CD8-positive, alpha-beta memory T cell (primary cell): Measurements from ENCODE around the gene FARP2. TPM values are rescaled to one million over a fixed set of nuclear protein-coding genes. Genes with fewer than 3 reads are reported as not detected.
"Not testable (repeated sequence)": the region's sequence is repeated elsewhere in the genome, so short reads cannot be mapped to it uniquely, and the experiment has no call there.

Source experiments
- CTCF ChIA-PET: fragments of 350-600 bp; sonication (Branson Sonifier 250); formaldehyde crosslinking; loops from one replicate; lab custom pipeline; 2021; ENCODE audit warnings: antibody characterized with exemption; lab: Charles Lee
- POLR2A ChIA-PET: fragments of 350-600 bp; sonication (Branson Sonifier 250); formaldehyde crosslinking; loops from one replicate; lab custom pipeline; 2021; ENCODE audit warnings: antibody characterized with exemption; lab: Charles Lee
- DNase-seq, 5 donors: peaks; one replicate each; pipeline versions ENCODE4 v3.0.0 to v3.0.0-alpha.2; 2020 to 2022; ENCODE audit warnings: mixed read lengths in 1 of 5
- H3K27ac ChIP-seq: one replicate; pipeline ENCODE4 v1.7.0; 2013; ENCODE audit warnings: low read depth, mild to moderate bottlenecking, low read length, moderate library complexity
- H3K27me3 ChIP-seq: 2 replicates; pipeline ENCODE4 v1.7.0; 2013; ENCODE audit warnings: low read length, mild to moderate bottlenecking; ENCODE audit not compliant: insufficient read depth, poor library complexity, severe bottlenecking
- H3K36me3 ChIP-seq: 2 replicates; pipeline ENCODE4 v1.7.0; 2013; ENCODE audit warnings: mild to moderate bottlenecking, low read length, moderate library complexity; ENCODE audit not compliant: insufficient read depth
- H3K4me1 ChIP-seq: 2 replicates; pipeline ENCODE4 v1.7.0; 2013; ENCODE audit warnings: mild to moderate bottlenecking, low read length, moderate library complexity; ENCODE audit not compliant: insufficient read depth
- H3K4me3 ChIP-seq: 2 replicates; pipeline ENCODE4 v1.7.0; 2013; ENCODE audit warnings: mild to moderate bottlenecking, low read length
- H3K9me3 ChIP-seq: 2 replicates; pipeline ENCODE4 v1.7.0; 2013; ENCODE audit warnings: mild to moderate bottlenecking, low read length
- H3K27ac Mint-ChIP-seq, 8 donors: one replicate each; pipeline ENCODE4 v1.8.0; 2020 to 2021; ENCODE audit warnings: mixed read lengths in 8 of 8, mild to moderate bottlenecking in 6 of 8, inconsistent platforms in 3 of 8, moderate library complexity in 3 of 8
- H3K27me3 Mint-ChIP-seq, 2 donors: one replicate each; pipeline ENCODE4 v1.8.0; 2020 to 2021; ENCODE audit warnings: mixed read lengths in 2 of 2, mild to moderate bottlenecking in 1 of 2, moderate library complexity in 1 of 2
- H3K36me3 Mint-ChIP-seq, 3 donors: one replicate each; pipeline ENCODE4 v1.8.0; 2020 to 2021; ENCODE audit warnings: mixed read lengths in 3 of 3, inconsistent platforms in 1 of 3, mild to moderate bottlenecking in 1 of 3
- H3K4me1 Mint-ChIP-seq, 3 donors: one replicate each; pipeline ENCODE4 v1.8.0; 2020 to 2021; ENCODE audit warnings: mixed read lengths in 3 of 3, inconsistent platforms in 1 of 3, mild to moderate bottlenecking in 1 of 3
- H3K4me3 Mint-ChIP-seq, 7 donors: one replicate each; pipeline ENCODE4 v1.8.0; 2020 to 2021; ENCODE audit warnings: mixed read lengths in 7 of 7, mild to moderate bottlenecking in 6 of 7, moderate library complexity in 4 of 7, inconsistent platforms in 2 of 7
- H3K9me3 Mint-ChIP-seq, 5 donors: one replicate each; pipeline ENCODE4 v1.8.0; 2020 to 2022; ENCODE audit warnings: mixed read lengths in 5 of 5, mild to moderate bottlenecking in 3 of 5, moderate library complexity in 2 of 5, inconsistent platforms in 1 of 5
- polyA plus RNA-seq: library from polyadenylated mRNA; unstranded; fragments of 300-500 nt; fragmentation: Illumina TruSeq; gene quantifications from one replicate; pipeline ENCODE4 v1.2.3, GENCODE V29; 2021
- total RNA-seq, 2 experiments: library from RNA; stranded (reverse); gene quantifications; one replicate each; pipeline ENCODE4 v1.2.3, GENCODE V29; 2021

The FARP2 gene
- total and polyA plus RNA-seq, 3 experiments from 2014 or later: 10.4 to 36.0 (median 32.8) TPM

- H3K9me3 Mint-ChIP-seq, H3K4me3 ChIP-seq, H3K4me1 ChIP-seq, DNase-seq, H3K4me3 Mint-ChIP-seq, H3K4me1 Mint-ChIP-seq, H3K27me3 ChIP-seq, H3K27ac Mint-ChIP-seq, CTCF ChIA-PET, H3K27ac ChIP-seq, H3K27me3 Mint-ChIP-seq, H3K9me3 ChIP-seq, H3K36me3 ChIP-seq: not testable (repeated sequence)
- peaks cover 0 to 28% (median 4%) of the 10 kb centered on the region in 3 donors for H3K36me3 Mint-ChIP-seq
- POLR2A ChIA-PET: interaction anchor here (0.7 kb wide), 1 partner anchor 169 kb away, joined by 4 read pairs; no protein-coding TSS in a partner anchor
Observed at GRCh38 chr2:241373906-241374305, 17.8 kb downstream of the FARP2 start.

DNA sequence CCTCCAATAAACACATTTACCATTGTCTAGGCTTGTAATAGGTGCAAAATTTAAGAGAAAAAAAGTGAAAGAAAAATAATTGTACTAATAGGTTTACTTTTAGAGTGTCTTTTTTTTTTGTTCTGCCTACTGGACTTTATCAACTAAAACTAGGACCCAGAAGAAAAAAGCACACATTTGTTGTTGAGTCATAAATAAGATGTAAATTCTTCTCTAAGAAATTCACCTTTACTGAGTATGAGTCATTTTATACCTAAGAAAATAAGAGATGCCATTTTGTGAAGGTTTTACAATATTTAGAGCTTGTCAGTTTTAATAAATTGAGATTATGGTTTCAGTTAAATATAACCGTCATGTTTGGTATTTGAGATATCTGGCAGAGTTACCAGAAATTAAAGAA lies 19.2 kb downstream of the FARP2 start:
- ChIA-PET CTCF (no interaction called here), POLR2A (no interaction called here)
- no peaks in the 10 kb centered on the region for H3K27me3 Mint-ChIP-seq

DNA sequence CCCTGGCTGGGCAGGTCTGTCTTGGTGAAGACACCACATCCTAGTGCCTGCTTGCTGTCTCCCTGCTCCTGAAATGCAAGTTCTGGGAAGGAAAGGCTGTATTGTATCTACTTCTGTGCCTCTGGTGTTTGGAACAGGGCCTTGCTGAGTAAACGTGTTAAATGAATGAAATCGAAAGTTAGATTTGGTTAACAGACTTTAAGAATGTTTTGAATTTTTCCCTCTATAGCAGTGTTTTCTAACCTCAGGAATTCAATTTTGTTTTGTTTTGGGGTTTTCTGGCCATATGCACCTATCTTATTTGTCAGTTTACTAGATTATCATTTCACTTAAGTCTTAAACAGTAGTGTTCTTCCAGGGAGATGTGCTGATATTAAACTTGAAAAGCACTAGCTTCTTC lies 20.7 kb downstream of the FARP2 start:
- peaks cover 5% of the 10 kb centered on the region for H3K36me3 ChIP-seq
- no peaks in the 10 kb centered on the region for H3K9me3 Mint-ChIP-seq
- peaks cover 0 to 31% (median 4%) of the 10 kb centered on the region in 3 donors for H3K36me3 Mint-ChIP-seq
- H3K9me3 ChIP-seq: no peaks in the 10 kb centered on the region
- no peak overlapping the region for H3K4me3 Mint-ChIP-seq
- H3K27ac Mint-ChIP-seq: no peak overlapping the region
- DNase-seq: no peak
- no peaks in the 10 kb centered on the region for H3K27me3 ChIP-seq
- no peak overlapping the region for H3K27ac ChIP-seq
- CTCF ChIA-PET: no interaction called here
- H3K4me1 Mint-ChIP-seq: peaks cover 0 to 2% (median 0%) of the 10 kb centered on the region in 3 donors
- no peaks in the 10 kb centered on the region for H3K4me1 ChIP-seq
- no peaks in the 10 kb centered on the region for H3K27me3 Mint-ChIP-seq
- H3K4me3 ChIP-seq: no peak overlapping the region
- POLR2A ChIA-PET: no interaction called here

More for the DNA sequence above, 19.2 kb downstream of the FARP2 start:
- no peak for DNase-seq
- Mint-ChIP-seq H3K36me3 (peaks cover 0 to 31% (median 4%) of the 10 kb centered on the region in 3 donors), H3K9me3 (no peaks in the 10 kb centered on the region), H3K27ac (no peak overlapping the region), H3K4me1 (peaks cover 0 to 2% (median 0%) of the 10 kb centered on the region in 3 donors), H3K4me3 (no peak overlapping the region)
- no peaks in the 10 kb centered on the region for H3K27me3 ChIP-seq
- no peaks in the 10 kb centered on the region for H3K9me3 ChIP-seq
- no peak overlapping the region for H3K4me3 ChIP-seq
- H3K36me3 ChIP-seq: peaks cover 5% of the 10 kb centered on the region
- no peaks in the 10 kb centered on the region for H3K4me1 ChIP-seq
- no peak overlapping the region for H3K27ac ChIP-seq

GRCh38 chr2:241378816-241379215 lies 22.7 kb downstream of the FARP2 start:
- Mint-ChIP-seq H3K4me1 (peaks cover 0 to 6% (median 4%) of the 10 kb centered on the region in 3 donors), H3K27me3 (no peaks in the 10 kb centered on the region), H3K27ac (no peak overlapping the region), H3K4me3 (no peak overlapping the region), H3K9me3 (no peaks in the 10 kb centered on the region), H3K36me3 (peaks cover 0 to 30% (median 9%) of the 10 kb centered on the region in 3 donors)
- POLR2A ChIA-PET: no interaction called here
- no peak for DNase-seq
- Histone ChIP-seq H3K27me3 (no peaks in the 10 kb centered on the region), H3K4me1 (no peaks in the 10 kb centered on the region), H3K4me3 (no peak overlapping the region), H3K9me3 (no peaks in the 10 kb centered on the region), H3K36me3 (peaks cover 5% of the 10 kb centered on the region), H3K27ac (no peak overlapping the region)
- CTCF ChIA-PET: no interaction called here

DNA sequence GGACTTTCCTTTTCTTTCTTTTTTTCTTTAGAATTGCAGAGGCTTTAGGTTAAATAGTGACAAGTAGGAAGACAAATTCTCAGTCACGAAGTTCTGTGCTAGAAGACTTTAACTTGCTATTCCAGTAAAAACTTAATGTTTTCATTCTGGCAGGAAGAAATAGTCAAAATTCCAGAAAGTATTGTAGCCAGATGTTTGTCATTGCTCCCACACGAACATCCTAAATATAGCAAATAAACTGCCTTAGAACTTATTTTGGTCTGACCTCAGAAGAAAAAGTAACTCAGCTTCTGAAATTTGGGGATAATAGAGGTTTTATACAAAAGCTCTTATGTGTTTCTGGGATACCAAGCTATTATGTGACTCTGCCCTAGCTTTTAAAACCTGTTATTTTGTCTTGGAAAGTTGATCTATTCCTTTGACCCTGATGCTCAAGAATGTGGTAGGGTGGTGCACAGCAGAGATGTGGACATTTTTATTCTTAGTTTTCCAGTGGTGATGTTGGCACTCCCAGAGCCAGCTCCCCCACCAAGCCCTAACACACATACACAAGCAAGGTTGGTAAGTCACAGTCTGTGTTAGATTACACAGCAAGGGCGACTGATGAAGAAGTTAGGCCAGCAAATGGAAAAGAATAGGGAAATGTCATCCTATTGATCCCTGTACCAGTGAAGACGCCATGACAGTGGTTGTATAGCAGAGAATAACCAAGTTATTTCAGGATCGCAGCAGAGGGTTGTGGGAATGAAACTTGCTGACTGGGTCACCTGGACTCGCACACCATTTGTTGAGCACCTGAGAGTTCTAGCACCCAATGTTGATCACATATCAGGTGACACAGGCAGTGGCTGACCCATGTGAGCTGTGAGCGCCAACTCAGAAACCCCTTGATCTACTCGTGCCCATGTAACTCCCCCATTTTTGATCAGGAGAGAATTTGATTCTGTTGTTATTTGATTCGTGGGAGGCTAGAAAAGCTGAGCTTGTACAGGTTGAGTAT lies 23.7 kb downstream of the FARP2 start:
- Histone ChIP-seq H3K27ac (no peak overlapping the region), H3K4me1 (no peaks in the 10 kb centered on the region), H3K27me3 (no peaks in the 10 kb centered on the region), H3K36me3 (peaks cover 5% of the 10 kb centered on the region), H3K4me3 (no peak overlapping the region), H3K9me3 (no peaks in the 10 kb centered on the region)
- CTCF ChIA-PET: no interaction called here
- Mint-ChIP-seq H3K9me3 (no peaks in the 10 kb centered on the region), H3K4me1 (peaks cover 0 to 6% (median 4%) of the 10 kb centered on the region in 3 donors), H3K27ac (no peak overlapping the region), H3K4me3 (no peak overlapping the region), H3K36me3 (peaks cover 0 to 25% (median 8%) of the 10 kb centered on the region in 3 donors), H3K27me3 (no peaks in the 10 kb centered on the region)
- POLR2A ChIA-PET: no interaction called here
- DNase-seq: no peak

DNA sequence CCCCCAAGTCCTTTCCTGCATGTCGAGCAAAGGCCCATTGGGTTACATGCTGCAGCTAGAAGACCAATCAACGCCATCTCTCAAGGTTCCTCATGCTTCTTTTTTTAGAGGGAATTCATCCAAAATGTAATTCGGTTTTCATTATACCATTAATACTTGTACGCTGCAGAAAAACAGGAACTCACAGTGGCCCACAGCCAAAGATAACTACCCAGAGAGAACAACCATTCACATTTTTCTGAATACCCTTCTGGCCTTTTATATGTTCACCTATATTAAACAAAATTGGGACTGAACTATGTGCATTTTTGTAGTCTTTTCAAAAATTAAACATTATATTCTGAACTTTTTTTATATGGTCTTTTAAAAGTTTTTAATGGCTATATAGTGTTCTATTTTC lies 25.8 kb downstream of the FARP2 start:
- Histone ChIP-seq H3K4me3 (no peak overlapping the region), H3K36me3 (no peaks in the 10 kb centered on the region), H3K27ac (no peak overlapping the region), H3K4me1 (no peaks in the 10 kb centered on the region), H3K9me3 (no peaks in the 10 kb centered on the region), H3K27me3 (no peaks in the 10 kb centered on the region)
- H3K9me3 Mint-ChIP-seq: no peaks in the 10 kb centered on the region
- ChIA-PET POLR2A (no interaction called here), CTCF (no interaction called here)
- DNase-seq: no peak
- H3K27me3 Mint-ChIP-seq: no peaks in the 10 kb centered on the region
- peaks cover 0 to 5% (median 4%) of the 10 kb centered on the region in 3 donors for H3K4me1 Mint-ChIP-seq
- peaks cover 0 to 14% (median 8%) of the 10 kb centered on the region in 3 donors for H3K36me3 Mint-ChIP-seq
- no peak overlapping the region for H3K27ac Mint-ChIP-seq
- H3K4me3 Mint-ChIP-seq: no peak overlapping the region

GRCh38 chr2:241385450-241385849 lies 29.4 kb downstream of the FARP2 start:
- H3K27me3 Mint-ChIP-seq, H3K4me1 Mint-ChIP-seq, H3K9me3 Mint-ChIP-seq, H3K36me3 ChIP-seq, H3K27ac ChIP-seq, DNase-seq, H3K4me3 ChIP-seq, CTCF ChIA-PET, H3K4me1 ChIP-seq, H3K27me3 ChIP-seq, POLR2A ChIA-PET, H3K9me3 ChIP-seq, H3K4me3 Mint-ChIP-seq: not testable (repeated sequence)
- peaks cover 7 to 12% (median 11%) of the 10 kb centered on the region in 3 donors for H3K36me3 Mint-ChIP-seq
- H3K27ac Mint-ChIP-seq: peak overlapping the region in 1 of 8 donors; percentile 57

DNA sequence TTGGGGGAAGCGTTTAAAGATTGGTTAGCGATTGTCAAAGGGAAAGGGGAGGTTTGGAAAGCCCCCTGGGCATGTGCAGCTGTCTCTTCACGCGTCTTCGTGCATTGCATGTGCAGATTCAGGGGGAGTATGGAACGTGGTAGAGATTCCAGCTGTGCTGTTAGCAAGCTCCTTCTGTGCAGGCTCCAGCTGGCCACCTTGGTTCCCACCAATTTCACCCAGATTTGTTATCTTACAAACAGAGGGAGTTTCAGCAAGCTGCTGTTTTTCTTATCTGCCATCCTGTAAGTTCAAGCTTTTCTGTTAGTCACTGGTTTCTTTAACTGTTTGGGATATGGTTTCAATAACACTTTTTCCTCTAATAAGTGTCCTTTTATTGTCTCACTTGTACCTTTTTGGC lies 30.4 kb downstream of the FARP2 start:
- no peaks in the 10 kb centered on the region for H3K9me3 ChIP-seq
- no peak overlapping the region for H3K27ac ChIP-seq
- peaks cover 0 to 4% (median 4%) of the 10 kb centered on the region in 3 donors for H3K4me1 Mint-ChIP-seq
- peaks cover 7 to 12% (median 11%) of the 10 kb centered on the region in 3 donors for H3K36me3 Mint-ChIP-seq
- ChIA-PET POLR2A (no interaction called here), CTCF (no interaction called here)
- H3K36me3 ChIP-seq: no peaks in the 10 kb centered on the region
- no peak overlapping the region for H3K27ac Mint-ChIP-seq
- H3K27me3 Mint-ChIP-seq: no peaks in the 10 kb centered on the region
- H3K27me3 ChIP-seq: no peaks in the 10 kb centered on the region
- H3K9me3 Mint-ChIP-seq: no peaks in the 10 kb centered on the region
- H3K4me3 Mint-ChIP-seq: no peak overlapping the region
- no peaks in the 10 kb centered on the region for H3K4me1 ChIP-seq
- no peak overlapping the region for H3K4me3 ChIP-seq
- no peak for DNase-seq
